Endodermal cell (in vitro differentiated cells): ENCODE data around the gene ZFP92. TPM values are rescaled to one million over a fixed set of nuclear protein-coding genes. Genes with fewer than 3 reads are reported as not detected.
A peak's percentile ranks its signal among the peaks of the same experiment; 100 is the strongest.

Experiments
- DNase-seq: peaks from one replicate; pipeline ENCODE4 v3.0.0-alpha.2; 2017
- H3K27ac ChIP-seq: 2 replicates; pipeline ENCODE4 v1.5.1; 2013; ENCODE audit warnings: mild to moderate bottlenecking, low read depth, low read length, moderate library complexity
- H3K27me3 ChIP-seq: 2 replicates; pipeline ENCODE4 v1.6.1; 2013; ENCODE audit warnings: mild to moderate bottlenecking, low read length, moderate library complexity; ENCODE audit not compliant: insufficient read depth, control insufficient read depth, poor library complexity, severe bottlenecking
- H3K36me3 ChIP-seq: 2 replicates; pipeline ENCODE4 v1.7.0; 2013; ENCODE audit warnings: mild to moderate bottlenecking, low read length, moderate library complexity; ENCODE audit not compliant: control insufficient read depth, insufficient read depth
- H3K4me1 ChIP-seq: one replicate; pipeline ENCODE4 v1.7.0; 2013; ENCODE audit warnings: low read length; ENCODE audit not compliant: control insufficient read depth, insufficient read depth
- H3K4me3 ChIP-seq: 2 replicates; pipeline ENCODE4 v1.5.1; 2013; ENCODE audit warnings: mild to moderate bottlenecking, low read length, moderate library complexity
- H3K9ac ChIP-seq: 2 replicates; pipeline ENCODE4 v1.6.1; 2013; ENCODE audit warnings: mild to moderate bottlenecking, low read length, moderate library complexity; ENCODE audit not compliant: poor library complexity, severe bottlenecking; ENCODE audit errors: extremely low read depth
- H3K9me3 ChIP-seq: 2 replicates; pipeline ENCODE4 v1.6.1; 2013; ENCODE audit warnings: mild to moderate bottlenecking, low read length, moderate library complexity; ENCODE audit not compliant: control insufficient read depth
- H3K27ac Mint-ChIP-seq: 2 replicates; pipeline ENCODE4 v1.8.0; 2020; ENCODE audit warnings: mixed read lengths
- H3K27me3 Mint-ChIP-seq: 2 replicates; pipeline ENCODE4 v1.8.0; 2021; ENCODE audit warnings: mild to moderate bottlenecking, mixed read lengths; ENCODE audit not compliant: insufficient read depth
- H3K36me3 Mint-ChIP-seq: 2 replicates; pipeline ENCODE4 v1.8.0; 2020; ENCODE audit warnings: low read depth, mixed read lengths
- H3K4me1 Mint-ChIP-seq: 2 replicates; pipeline ENCODE4 v1.8.0; 2020; ENCODE audit warnings: mixed read lengths
- H3K4me3 Mint-ChIP-seq: 2 replicates; pipeline ENCODE4 v1.8.0; 2020; ENCODE audit warnings: mild to moderate bottlenecking, moderate library complexity, mixed read lengths
- H3K9me3 Mint-ChIP-seq: 2 replicates; pipeline ENCODE4 v1.8.0; 2020; ENCODE audit warnings: mild to moderate bottlenecking, mixed read lengths
- CTCF ChIP-seq: fragments of 200-600 bp; sonication (generic); conservative IDR thresholded peaks from 2 replicates; pipeline ENCODE4 v1.5.0; 2021; ENCODE audit warnings: antibody characterized with exemption, mild to moderate bottlenecking
- WGBS, 2 experiments: methylation state at CpG; one replicate each; pipeline versions ENCODE4 v1.1.5 to v1.1.7; 2013; ENCODE audit warnings: missing lambda C conversion rate in 2 of 2, mixed read lengths in 1 of 2; ENCODE audit not compliant: insufficient coverage in 1 of 2, insufficient read length in 1 of 2; 5-methylcytosine and 5-hydroxymethylcytosine counted together
- total RNA-seq, 2 donors: library from RNA; stranded (reverse); fragmentation: NEBNext Ultra II Directional in 1 of 2; extraction: Animal tissue kit (Norgen Biotek cat#: 25700) in 1 of 2; gene quantifications; 2 replicates in 1 of 2; 3 replicates in 1 of 2; pipeline ENCODE4 v1.2.1, GENCODE V29; 2021

Gene ZFP92
- total RNA-seq, 2 donors from 2014 or later: 0.29 to 0.31 TPM

- no peaks in the 10 kb centered on the region for H3K4me1 Mint-ChIP-seq
Measured at GRCh38 chrX:153386097-153386496, 25.2 kb upstream of the ZFP92 start.

GRCh38 chrX:153387345-153387744, 23.9 kb upstream of the ZFP92 start:
- H3K27ac Mint-ChIP-seq: no peak overlapping the region
- H3K4me1 ChIP-seq: no peaks in the 10 kb centered on the region
- no peaks in the 10 kb centered on the region for H3K36me3 Mint-ChIP-seq
- H3K36me3 ChIP-seq: no peaks in the 10 kb centered on the region
- H3K9me3 Mint-ChIP-seq: peaks cover 24% of the 10 kb centered on the region
- peak; percentile 15 for DNase-seq
- no peaks in the 10 kb centered on the region for H3K4me1 Mint-ChIP-seq
- no peak overlapping the region for H3K27ac ChIP-seq
- H3K27me3 ChIP-seq: no peaks in the 10 kb centered on the region
- 78 to 89% methylated on average over 3 to 4 of the region's 5 CpGs for WGBS, 2 experiments
- H3K9ac ChIP-seq: no peak overlapping the region
- no peak for TF ChIP-seq CTCF
- no peaks in the 10 kb centered on the region for H3K9me3 ChIP-seq
- no peak overlapping the region for H3K4me3 Mint-ChIP-seq
- H3K27me3 Mint-ChIP-seq: no peaks in the 10 kb centered on the region
- no peak overlapping the region for H3K4me3 ChIP-seq

More at GRCh38 chrX:153386097-153386496, 25.2 kb upstream of the ZFP92 start:
- no peaks in the 10 kb centered on the region for H3K4me1 ChIP-seq
- no peak overlapping the region for H3K27ac ChIP-seq
- no peaks in the 10 kb centered on the region for H3K36me3 ChIP-seq
- no peak for DNase-seq
- no peak overlapping the region for H3K4me3 ChIP-seq
- H3K36me3 Mint-ChIP-seq: no peaks in the 10 kb centered on the region
- 98% methylated on average over 5 of the region's 5 CpGs; no CpG with 5 or more reads in 1 of the 2 experiments for WGBS, 2 experiments
- no peaks in the 10 kb centered on the region for H3K27me3 Mint-ChIP-seq
- peaks cover 27% of the 10 kb centered on the region for H3K9me3 Mint-ChIP-seq
- no peaks in the 10 kb centered on the region for H3K27me3 ChIP-seq
- H3K9ac ChIP-seq: no peak overlapping the region
- no peak for TF ChIP-seq CTCF
- H3K4me3 Mint-ChIP-seq: no peak overlapping the region
- no peak overlapping the region for H3K27ac Mint-ChIP-seq
- H3K9me3 ChIP-seq: no peaks in the 10 kb centered on the region

- Mint-ChIP-seq H3K4me1 (no peaks in the 10 kb centered on the region), H3K36me3 (no peaks in the 10 kb centered on the region), H3K27me3 (no peaks in the 10 kb centered on the region), H3K4me3 (no peak overlapping the region), H3K9me3 (peaks cover 24% of the 10 kb centered on the region), H3K27ac (no peak overlapping the region)
- Histone ChIP-seq H3K9me3 (no peaks in the 10 kb centered on the region), H3K36me3 (no peaks in the 10 kb centered on the region), H3K27ac (no peak overlapping the region), H3K4me3 (no peak overlapping the region), H3K27me3 (no peaks in the 10 kb centered on the region), H3K9ac (no peak overlapping the region), H3K4me1 (no peaks in the 10 kb centered on the region)
- DNase-seq: peak; percentile 14
- TF ChIP-seq CTCF: no peak
- WGBS, 2 experiments: 93% methylated on average over 10 of the region's 10 CpGs; no CpG with 5 or more reads in 1 of the 2 experiments
Measured at GRCh38 chrX:153387987-153388721, 23.1 kb upstream of the ZFP92 start.
